Cardiac muscle cell (in vitro differentiated cells and primary cell): ENCODE results near the gene DOCK7. TPM values are rescaled to one million over a fixed set of nuclear protein-coding genes. Genes with fewer than 3 reads are reported as not detected.
"Not testable (repeated sequence)": the region's sequence is repeated elsewhere in the genome, so short reads cannot be mapped to it uniquely, and the experiment has no call there.

Experiments
- DNase-seq, 2 donors: peaks; one replicate each; pipeline versions ENCODE4 v3.0.0 to v3.0.0-alpha.2; 2010 to 2017; ENCODE audit warnings: low read depth in 1 of 2, low spot score in 1 of 2
- H3K27ac ChIP-seq: fragments of 200-600 bp; sonication (generic); 2 replicates; pipeline ENCODE4 v1.5.1; 2016
- H3K27me3 ChIP-seq: fragments of 200-600 bp; sonication (generic); 2 replicates; pipeline ENCODE4 v1.6.0; 2016; ENCODE audit warnings: control low read depth
- H3K36me3 ChIP-seq: fragments of 200-600 bp; sonication (generic); 2 replicates; pipeline ENCODE4 v1.5.1; 2016; ENCODE audit warnings: control low read depth
- H3K4me1 ChIP-seq: fragments of 200-600 bp; sonication (generic); 2 replicates; pipeline ENCODE4 v1.8.1; 2017; ENCODE audit warnings: low read depth, mild to moderate bottlenecking, mixed run types
- H3K4me3 ChIP-seq: fragments of 200-600 bp; sonication (generic); 2 replicates; pipeline ENCODE4 v1.5.1; 2016; ENCODE audit warnings: mild to moderate bottlenecking
- H3K9me3 ChIP-seq: fragments of 200-600 bp; sonication (generic); 2 replicates; pipeline ENCODE4 v1.5.1; 2017; ENCODE audit warnings: low read depth, mild to moderate bottlenecking, control low read depth
- polyA plus RNA-seq: library from polyadenylated mRNA; unstranded; fragments of >200 nt; fragmentation: Nextera tagmentation; extraction: Ambion mirVana; gene quantifications from 2 replicates; pipeline ENCODE4 v1.2.1, GENCODE V29; 2016
- total RNA-seq: library from RNA; depleted of rRNA; stranded (reverse); fragments of >200 nt; gene quantifications from 2 replicates; pipeline ENCODE4 v1.2.3, GENCODE V29; 2016
- TF ChIP-seq, protein P1 (sequence below): IDR thresholded peaks from 2 replicates; pipeline ENCODE4 v1.5.1; 2012; ENCODE audit warnings: low read depth, mild to moderate bottlenecking, low read length

Gene DOCK7
- total and polyA plus RNA-seq, 2 experiments from 2014 or later, result 17.5 to 79.6 TPM

- Histone ChIP-seq H3K4me1 (no peaks in the 10 kb centered on the region), H3K27me3 (no peaks in the 10 kb centered on the region), H3K4me3 (no peak overlapping the region), H3K27ac (no peak overlapping the region), H3K9me3 (no peaks in the 10 kb centered on the region), H3K36me3 (no peaks in the 10 kb centered on the region)
- TF ChIP-seq, protein P1, sequence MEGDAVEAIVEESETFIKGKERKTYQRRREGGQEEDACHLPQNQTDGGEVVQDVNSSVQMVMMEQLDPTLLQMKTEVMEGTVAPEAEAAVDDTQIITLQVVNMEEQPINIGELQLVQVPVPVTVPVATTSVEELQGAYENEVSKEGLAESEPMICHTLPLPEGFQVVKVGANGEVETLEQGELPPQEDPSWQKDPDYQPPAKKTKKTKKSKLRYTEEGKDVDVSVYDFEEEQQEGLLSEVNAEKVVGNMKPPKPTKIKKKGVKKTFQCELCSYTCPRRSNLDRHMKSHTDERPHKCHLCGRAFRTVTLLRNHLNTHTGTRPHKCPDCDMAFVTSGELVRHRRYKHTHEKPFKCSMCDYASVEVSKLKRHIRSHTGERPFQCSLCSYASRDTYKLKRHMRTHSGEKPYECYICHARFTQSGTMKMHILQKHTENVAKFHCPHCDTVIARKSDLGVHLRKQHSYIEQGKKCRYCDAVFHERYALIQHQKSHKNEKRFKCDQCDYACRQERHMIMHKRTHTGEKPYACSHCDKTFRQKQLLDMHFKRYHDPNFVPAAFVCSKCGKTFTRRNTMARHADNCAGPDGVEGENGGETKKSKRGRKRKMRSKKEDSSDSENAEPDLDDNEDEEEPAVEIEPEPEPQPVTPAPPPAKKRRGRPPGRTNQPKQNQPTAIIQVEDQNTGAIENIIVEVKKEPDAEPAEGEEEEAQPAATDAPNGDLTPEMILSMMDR, result no peak
- DNase-seq, result no peak
Observed at GRCh38 chr1:62706985-62707743, 19.0 kb upstream of the DOCK7 start.

DNA sequence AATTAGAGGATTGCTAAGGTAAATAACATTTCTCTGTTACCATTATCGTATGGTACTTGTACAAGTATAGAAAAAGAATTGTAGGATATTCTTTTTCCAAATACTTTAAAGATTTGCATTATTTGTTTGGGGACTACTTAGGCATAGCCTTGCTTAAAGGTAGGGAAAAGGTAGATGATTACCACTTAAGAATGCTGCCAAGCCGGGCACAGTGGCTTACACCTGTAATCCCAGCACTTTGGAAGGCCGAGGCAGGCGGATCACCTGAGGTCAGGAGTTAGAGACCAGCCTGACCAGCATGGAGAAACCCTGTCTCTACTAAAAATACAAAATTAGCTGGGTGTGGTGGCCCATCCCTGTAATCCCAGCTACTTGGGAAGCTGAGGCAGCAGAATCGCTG, 10.0 kb upstream of the DOCK7 start:
- not testable (repeated sequence) for DNase-seq, H3K27ac ChIP-seq, H3K4me3 ChIP-seq, H3K9me3 ChIP-seq, H3K36me3 ChIP-seq, H3K4me1 ChIP-seq, H3K27me3 ChIP-seq

- peaks cover 23% of the 10 kb centered on the region for H3K4me1 ChIP-seq
- H3K36me3 ChIP-seq, H3K9me3 ChIP-seq, H3K27ac ChIP-seq, DNase-seq, H3K27me3 ChIP-seq, H3K4me3 ChIP-seq: not testable (repeated sequence)
Observed at GRCh38 chr1:62694479-62694878, 6.3 kb upstream of the DOCK7 start.

DNA sequence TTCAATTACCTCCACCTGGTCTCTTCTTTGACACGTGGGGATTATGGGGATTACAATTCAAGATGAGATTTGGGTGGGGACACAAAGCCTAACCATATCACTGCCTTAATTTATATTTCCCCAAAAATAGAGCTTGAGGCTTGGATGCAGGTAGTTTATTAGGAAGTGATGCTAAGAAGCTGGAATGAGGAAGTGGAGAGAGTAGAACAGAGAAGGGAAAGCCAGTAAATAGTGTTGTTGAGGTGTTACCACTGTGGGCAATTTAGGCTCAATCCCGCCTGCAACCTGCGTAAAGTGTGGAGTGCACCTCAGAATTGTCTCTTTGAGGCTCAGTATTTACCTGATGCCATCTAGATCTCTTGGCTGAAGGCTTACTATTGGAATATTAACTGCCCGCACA, 4.9 kb upstream of the DOCK7 start:
- Histone ChIP-seq H3K27me3 (no peaks in the 10 kb centered on the region), H3K27ac (no peak overlapping the region), H3K4me3 (no peak overlapping the region), H3K36me3 (no peaks in the 10 kb centered on the region), H3K9me3 (no peaks in the 10 kb centered on the region), H3K4me1 (peaks cover 28% of the 10 kb centered on the region)
- TF ChIP-seq, protein P1, result no peak
- DNase-seq, result no peak

GRCh38 chr1:62691062-62691844, 3.1 kb upstream of the DOCK7 start:
- DNase-seq, result no peak
- Histone ChIP-seq H3K4me3 (no peak overlapping the region), H3K27me3 (no peaks in the 10 kb centered on the region), H3K36me3 (no peaks in the 10 kb centered on the region), H3K27ac (peak overlapping the region; percentile 76), H3K9me3 (no peaks in the 10 kb centered on the region), H3K4me1 (peaks cover 33% of the 10 kb centered on the region)
- TF ChIP-seq, protein P1, result no peak

DNA sequence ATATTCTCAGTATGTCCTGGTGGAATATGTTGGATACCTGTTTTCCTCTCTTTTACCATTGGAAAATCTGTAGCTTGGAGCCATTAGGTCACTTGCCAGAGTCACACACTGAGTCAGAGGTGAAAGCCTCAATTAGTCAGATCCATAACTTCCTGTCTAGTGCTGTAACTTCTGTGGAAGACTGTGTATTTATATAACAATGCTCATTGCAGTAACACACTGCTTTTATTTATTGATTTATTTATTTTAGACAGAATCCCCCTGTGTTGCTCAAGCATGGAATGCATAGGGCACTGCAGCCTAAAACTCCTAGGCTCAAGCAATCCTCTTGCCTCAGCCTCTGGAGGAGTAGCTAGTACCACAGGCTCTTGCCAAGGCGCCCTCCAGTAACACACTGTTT, 1.3 kb upstream of the DOCK7 start:
- DNase-seq, result peak; percentile 22 to 57
- Histone ChIP-seq H3K27me3 (no peaks in the 10 kb centered on the region), H3K4me1 (peaks cover 44% of the 10 kb centered on the region), H3K27ac (peak overlapping the region; percentile 76), H3K36me3 (no peaks in the 10 kb centered on the region), H3K4me3 (peak overlapping the region; percentile 99), H3K9me3 (no peaks in the 10 kb centered on the region)
- TF ChIP-seq, protein P1, result no peak
